HG03025 (cell line): ENCODE data around the gene DTNBP1.

Experiments used
- ATAC-seq: cut with Tn5 transposase; IDR thresholded peaks from one replicate; pipeline ENCODE4 v1.9.1; 2021; ENCODE audit warnings: mild to moderate bottlenecking, moderate library complexity; ENCODE audit not compliant: unreplicated experiment, low FRiP score

Gene DTNBP1, protein sequence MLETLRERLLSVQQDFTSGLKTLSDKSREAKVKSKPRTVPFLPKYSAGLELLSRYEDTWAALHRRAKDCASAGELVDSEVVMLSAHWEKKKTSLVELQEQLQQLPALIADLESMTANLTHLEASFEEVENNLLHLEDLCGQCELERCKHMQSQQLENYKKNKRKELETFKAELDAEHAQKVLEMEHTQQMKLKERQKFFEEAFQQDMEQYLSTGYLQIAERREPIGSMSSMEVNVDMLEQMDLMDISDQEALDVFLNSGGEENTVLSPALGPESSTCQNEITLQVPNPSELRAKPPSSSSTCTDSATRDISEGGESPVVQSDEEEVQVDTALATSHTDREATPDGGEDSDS

DNA sequence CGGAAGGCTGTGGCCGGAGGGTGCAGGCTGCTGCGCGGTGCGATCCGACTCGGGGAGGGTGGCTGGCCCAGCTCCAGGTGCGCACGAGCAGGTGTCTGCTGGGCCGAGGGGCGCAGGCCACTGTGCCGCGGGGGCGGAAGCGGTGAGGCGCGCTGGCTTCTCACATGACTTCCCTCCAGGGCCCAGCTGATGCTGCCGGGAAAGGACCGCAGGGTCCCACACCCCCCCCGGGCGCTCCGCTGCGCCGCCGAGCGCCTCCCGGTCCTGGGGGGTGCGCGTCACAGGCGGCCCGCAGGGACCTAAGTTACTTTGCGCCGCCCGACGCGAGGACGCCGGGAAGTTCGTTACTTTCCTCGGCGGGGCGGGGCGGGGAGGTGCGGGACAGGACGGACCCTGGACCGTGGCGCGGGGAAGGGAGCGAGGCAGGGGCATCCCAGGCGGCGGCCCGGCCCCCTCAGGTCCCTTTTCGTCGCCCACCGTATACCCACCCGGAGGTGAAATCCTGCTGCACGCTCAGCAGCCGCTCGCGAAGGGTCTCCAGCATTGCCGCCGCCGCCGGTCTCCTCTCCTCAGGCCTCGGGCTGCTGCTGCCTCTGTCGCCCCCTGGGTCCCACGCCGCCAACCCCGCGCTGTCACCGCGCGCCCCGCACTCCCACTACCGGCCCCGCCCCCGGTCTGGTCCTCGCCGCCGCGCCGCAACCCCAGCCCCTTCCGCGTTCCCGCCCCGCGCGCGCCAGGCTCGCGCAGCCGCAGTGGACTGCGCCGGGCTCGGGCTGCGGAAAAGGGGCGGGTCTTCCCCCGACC, at the start of gene DTNBP1:
Gene DTNBP1 (minus strand): TSS at position 703 of the 804 bp plus-strand sequence. CDS start 159 bp downstream, at position 544.
- peak; percentile 57 for ATAC-seq

GRCh38 chr6:15709651-15710269, 46.9 kb upstream of the DTNBP1 start:
- ATAC-seq: no peak

- ATAC-seq: no peak
Observed at GRCh38 chr6:15708231-15708630, 45.4 kb upstream of the DTNBP1 start.

- ATAC-seq: no peak
Observed at GRCh38 chr6:15705981-15706380, 43.2 kb upstream of the DTNBP1 start.

- ATAC-seq: no peak
Observed at GRCh38 chr6:15698471-15698870, 35.6 kb upstream of the DTNBP1 start.

DNA sequence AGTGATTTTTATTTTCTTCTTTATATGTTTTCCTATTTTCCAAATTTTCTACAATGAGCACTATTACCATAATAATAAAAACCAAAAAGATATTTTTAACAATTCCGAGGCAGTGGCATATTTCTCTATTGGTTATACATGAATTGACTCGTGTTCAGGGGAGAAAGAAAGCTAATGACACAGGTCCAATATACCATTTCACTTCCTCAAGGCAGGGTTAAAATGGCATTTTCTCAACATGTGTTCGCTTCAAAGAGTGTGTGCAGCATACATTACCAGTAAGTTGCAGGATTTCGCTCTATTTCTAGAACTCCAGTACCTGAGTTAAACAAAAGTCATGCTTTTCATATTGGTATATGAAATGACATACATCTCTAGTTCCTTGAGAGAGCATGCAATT, 35.1 kb upstream of the DTNBP1 start:
- no peak for ATAC-seq

GRCh38 chr6:15691250-15691869, 28.5 kb upstream of the DTNBP1 start:
- ATAC-seq: peak; percentile 93

GRCh38 chr6:15690510-15690909, 27.7 kb upstream of the DTNBP1 start:
- ATAC-seq: no peak

- ATAC-seq: no peak
Observed at GRCh38 chr6:15689586-15690482, 27.0 kb upstream of the DTNBP1 start.

GRCh38 chr6:15685619-15686018, 22.8 kb upstream of the DTNBP1 start:
- ATAC-seq: no peak

- ATAC-seq: no peak
Observed at GRCh38 chr6:15682965-15683822, 20.4 kb upstream of the DTNBP1 start.

- no peak for ATAC-seq
Observed at GRCh38 chr6:15681946-15682345, 19.1 kb upstream of the DTNBP1 start.

DNA sequence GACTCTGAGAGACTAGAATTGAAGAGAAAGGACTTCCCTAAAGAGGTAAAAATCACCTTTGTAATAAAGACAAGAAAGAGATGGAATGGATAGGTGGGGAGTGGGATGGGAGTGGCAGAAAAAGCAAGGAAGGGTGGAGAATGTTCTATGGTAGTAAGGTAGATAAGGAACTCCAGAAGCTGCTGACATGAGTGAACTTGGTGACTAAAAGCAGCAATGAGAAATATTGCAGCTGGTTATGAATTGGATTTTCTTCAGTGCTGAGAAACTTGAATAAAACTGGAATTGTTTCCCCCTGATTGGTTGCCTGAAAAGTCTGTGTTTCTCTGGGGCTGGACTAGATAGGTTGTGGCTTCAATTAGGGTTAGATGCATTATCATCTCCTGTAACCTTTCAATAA, 15.7 kb upstream of the DTNBP1 start:
- no peak for ATAC-seq

- no peak for ATAC-seq
Observed at GRCh38 chr6:15677822-15678221, 15.0 kb upstream of the DTNBP1 start.

DNA sequence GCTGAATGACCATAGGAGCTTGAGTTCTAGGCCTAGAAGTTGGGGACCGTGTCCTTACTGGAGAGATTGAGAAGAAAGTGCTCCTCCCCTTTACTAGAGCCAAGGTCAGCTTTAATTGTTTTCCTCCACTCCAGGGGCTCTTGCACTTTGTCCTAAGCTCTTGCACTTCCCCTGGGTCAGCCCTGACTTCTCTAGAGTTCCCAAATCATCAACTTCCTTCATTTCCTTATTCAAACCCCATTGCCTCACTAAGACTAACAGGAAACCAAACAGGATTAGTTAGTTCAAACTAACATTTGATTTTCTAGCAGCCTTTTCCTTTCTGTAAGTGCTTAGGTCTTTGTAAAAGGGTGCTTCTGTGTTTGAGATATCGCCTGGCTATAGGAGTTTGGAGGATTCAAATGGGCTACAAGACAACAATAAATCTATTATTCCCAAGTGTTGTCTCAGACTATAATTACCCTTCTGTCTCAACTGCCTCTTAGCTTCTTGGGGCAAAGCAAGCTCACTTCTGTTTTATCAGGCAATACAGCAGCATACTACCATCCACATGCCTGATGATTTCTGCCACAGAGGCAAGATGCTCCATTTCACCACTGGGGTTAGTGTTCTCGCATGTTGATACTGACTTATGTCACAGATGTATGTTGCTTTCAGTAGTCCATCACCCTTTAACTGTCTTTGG, 12.8 kb upstream of the DTNBP1 start:
- ATAC-seq: no peak

GRCh38 chr6:15674690-15675386, 12.0 kb upstream of the DTNBP1 start:
- ATAC-seq: no peak

- ATAC-seq: no peak
Observed at GRCh38 chr6:15673666-15674065, 10.8 kb upstream of the DTNBP1 start.

GRCh38 chr6:15672818-15673217, 10.0 kb upstream of the DTNBP1 start:
- no peak for ATAC-seq
